Activated naive CD4-positive, alpha-beta T cell treated with anti-CD3 and anti-CD28 coated beads, Interleukin-2, amount 50 U/mL, for 24 hours (primary cell): ENCODE measurements around the gene DYNC1H1.

ENCODE experiments used
- H3K27ac Mint-ChIP-seq: one replicate; pipeline ENCODE4 v1.8.0; 2021; ENCODE audit warnings: mild to moderate bottlenecking, mixed read lengths
- H3K27me3 Mint-ChIP-seq: one replicate; pipeline ENCODE4 v1.8.0; 2021; ENCODE audit warnings: mixed read lengths
- H3K36me3 Mint-ChIP-seq: one replicate; pipeline ENCODE4 v1.8.0; 2021; ENCODE audit warnings: mixed read lengths
- H3K4me1 Mint-ChIP-seq: one replicate; pipeline ENCODE4 v1.8.0; 2021; ENCODE audit warnings: mixed read lengths
- H3K4me3 Mint-ChIP-seq: one replicate; pipeline ENCODE4 v1.8.0; 2021; ENCODE audit warnings: mild to moderate bottlenecking, mixed read lengths
- H3K9me3 Mint-ChIP-seq: one replicate; pipeline ENCODE4 v1.8.0; 2021; ENCODE audit warnings: mixed read lengths

DYNC1H1 gene

DNA sequence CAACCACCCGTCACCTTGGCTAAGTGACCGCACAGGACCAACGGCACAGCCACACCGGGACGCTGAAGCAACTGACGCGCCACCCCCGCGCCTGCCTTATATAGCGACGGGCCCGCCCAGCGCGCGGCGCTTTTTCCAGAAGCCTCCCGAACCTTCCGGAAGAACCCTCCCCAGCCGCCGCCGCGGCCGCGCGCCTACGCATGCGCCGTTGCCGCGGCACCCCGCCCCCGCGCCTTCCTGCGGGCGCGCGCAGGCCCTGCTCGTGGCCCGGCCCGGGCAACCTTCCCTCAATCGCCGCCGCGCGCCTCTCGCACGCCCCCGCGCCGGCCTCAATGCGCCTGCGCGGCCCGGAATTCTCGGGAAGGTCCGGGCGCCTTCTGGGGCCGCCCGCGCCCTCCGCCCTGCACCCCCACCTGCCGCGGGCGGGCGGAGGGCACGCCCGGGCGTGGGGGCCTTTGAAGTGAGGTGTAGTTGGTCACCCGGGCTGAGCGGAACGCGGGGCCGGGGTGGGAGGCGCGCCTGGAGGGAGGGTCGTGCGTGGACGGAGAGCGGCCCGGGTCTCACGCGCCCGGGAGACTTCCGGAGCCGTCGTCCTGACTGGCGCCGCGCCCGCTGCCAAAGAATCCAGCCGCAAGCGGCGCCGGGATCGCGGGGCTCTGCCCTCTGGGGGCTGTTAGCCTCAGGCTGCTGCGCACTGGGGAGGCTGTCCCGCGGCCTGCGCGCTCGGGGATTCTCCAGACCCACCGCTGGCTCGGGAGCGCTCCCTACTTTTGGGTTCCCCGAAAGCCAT is 122.8 kb downstream of the DYNC1H1 start, which contains the start of gene HSP90AA1:
Gene HSP90AA1 (minus strand): TSS at position 73 of the 790 bp plus-strand sequence. CDS start 666 bp downstream, outside the sequence.
- peaks cover 36% of the 10 kb centered on the region for H3K36me3 Mint-ChIP-seq

DNA sequence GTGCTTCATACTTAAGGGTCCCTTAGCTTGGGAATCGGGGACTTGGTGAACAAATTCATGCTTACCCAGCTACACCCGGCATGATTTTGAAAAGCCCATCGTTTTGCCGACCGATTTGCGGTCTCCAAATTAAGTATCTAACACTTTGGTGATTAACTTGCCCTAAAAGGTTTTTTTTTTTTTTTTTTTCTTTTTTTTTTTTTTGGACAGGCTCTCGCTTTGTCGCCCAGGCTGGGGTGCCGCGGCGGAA is 123.3 kb downstream of the DYNC1H1 start:
- Mint-ChIP-seq H3K9me3 (no peaks in the 10 kb centered on the region), H3K27ac (peak overlapping the region; percentile 98), H3K4me1 (peaks cover 42% of the 10 kb centered on the region), H3K27me3 (no peaks in the 10 kb centered on the region), H3K36me3 (peaks cover 33% of the 10 kb centered on the region), H3K4me3 (peak overlapping the region; percentile 97)

More for the DNA sequence above, 122.8 kb downstream of the DYNC1H1 start, which contains the start of gene HSP90AA1:
- H3K9me3 Mint-ChIP-seq, result no peaks in the 10 kb centered on the region
- H3K4me3 Mint-ChIP-seq, result peak within 1 kb of the TSS; percentile 98
- no peaks in the 10 kb centered on the region for H3K27me3 Mint-ChIP-seq
- H3K4me1 Mint-ChIP-seq, result peaks cover 48% of the 10 kb centered on the region
- peak within 1 kb of the TSS; percentile 98 for H3K27ac Mint-ChIP-seq

DNA sequence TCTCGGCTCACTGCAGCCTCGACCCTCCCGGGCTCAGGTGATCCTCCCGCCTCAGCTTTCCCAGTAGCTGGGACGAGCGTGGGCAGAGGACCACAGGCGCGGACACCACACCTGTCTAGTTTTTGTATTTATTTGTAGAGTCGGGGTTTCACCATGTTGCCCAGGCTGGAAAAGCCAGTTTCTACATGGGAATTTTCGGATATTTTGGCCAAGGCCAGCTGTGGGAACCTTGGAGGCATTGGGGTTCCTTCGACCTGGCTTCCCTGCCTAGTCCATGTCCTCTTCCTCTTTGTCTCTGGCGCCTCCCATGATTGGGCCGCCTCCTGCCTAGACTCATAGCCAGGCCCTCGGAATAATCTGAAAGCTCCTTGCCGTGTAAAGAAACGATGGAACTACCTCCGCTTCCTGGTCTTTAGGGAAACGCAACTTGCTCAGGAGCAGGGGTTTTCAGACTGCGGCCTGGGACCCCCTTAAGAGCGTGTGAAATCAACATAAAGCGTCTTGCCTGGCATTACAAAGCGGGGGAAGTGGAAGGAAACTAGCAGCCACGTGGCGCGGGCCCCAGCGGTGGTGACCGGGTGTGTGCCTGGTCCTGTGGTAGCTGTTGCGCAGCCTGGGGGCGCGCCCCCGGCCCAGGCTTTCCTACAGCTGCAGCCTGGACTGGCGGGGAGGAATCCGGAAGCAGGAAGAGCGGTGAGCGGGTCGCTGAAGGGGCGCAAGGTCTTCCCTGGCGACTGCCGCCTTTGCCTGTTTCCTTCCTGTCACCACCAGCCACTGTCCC is 123.8 kb downstream of the DYNC1H1 start:
- Mint-ChIP-seq H3K27me3 (no peaks in the 10 kb centered on the region), H3K36me3 (peaks cover 29% of the 10 kb centered on the region), H3K9me3 (no peaks in the 10 kb centered on the region), H3K27ac (peak overlapping the region; percentile 98), H3K4me3 (peak overlapping the region; percentile 97), H3K4me1 (peaks cover 37% of the 10 kb centered on the region)

DNA sequence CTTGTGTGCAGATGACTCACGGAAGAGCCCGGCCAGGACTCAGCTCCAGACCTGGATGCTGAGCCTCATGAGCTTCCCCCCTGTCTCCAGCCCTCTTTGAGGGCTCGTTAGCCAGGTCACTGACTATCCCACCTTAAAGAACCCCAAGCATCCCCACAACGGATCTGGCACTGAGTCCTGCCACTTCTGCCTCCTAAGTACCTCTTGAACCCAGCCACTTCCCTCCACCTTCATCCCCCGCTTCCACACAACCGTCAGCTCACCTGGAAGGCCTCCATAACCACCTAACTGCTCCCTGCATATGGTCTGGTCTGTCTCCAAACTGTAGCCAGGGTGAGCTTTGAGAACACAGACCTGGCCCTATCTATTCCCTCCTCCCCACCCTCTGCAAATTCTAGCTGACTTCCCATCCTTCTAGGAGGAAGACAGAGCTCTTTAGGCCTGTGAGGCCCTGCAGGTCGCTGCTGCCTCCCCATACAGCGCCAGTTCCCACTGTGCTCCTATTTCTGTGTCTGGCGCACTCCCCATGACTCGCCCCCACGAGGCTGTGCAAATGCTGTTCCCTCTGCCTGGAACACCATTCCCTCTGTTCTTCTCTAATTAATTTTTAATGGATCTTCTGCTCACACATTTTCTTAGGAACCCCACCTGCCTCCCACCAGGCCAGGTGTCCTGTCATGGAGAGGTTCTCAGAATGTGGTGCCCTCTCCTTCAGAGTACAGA is 125.4 kb downstream of the DYNC1H1 start:
- H3K9me3 Mint-ChIP-seq, result no peaks in the 10 kb centered on the region
- peak overlapping the region; percentile 97 for H3K4me3 Mint-ChIP-seq

DNA sequence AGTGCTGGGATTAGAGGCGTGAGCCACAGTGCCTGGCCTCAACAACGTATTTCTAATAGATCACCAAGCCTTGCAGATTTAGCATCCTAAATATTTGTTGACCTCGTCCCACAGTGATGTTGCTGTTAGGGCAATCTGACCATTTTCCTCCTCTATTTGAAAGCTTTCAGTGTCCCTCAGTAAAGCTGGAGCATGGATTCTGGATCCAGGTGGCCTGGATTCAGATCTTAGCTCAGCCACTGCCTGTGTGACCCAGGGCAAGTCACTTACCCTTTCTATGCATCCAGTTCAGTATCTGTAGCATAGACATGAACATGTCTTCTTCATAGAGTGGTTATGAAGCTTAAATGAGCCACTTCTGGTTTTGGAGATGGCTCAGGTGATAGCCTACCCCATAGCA is 126.3 kb downstream of the DYNC1H1 start:
- H3K4me1 Mint-ChIP-seq, result peaks cover 18% of the 10 kb centered on the region
- H3K27me3 Mint-ChIP-seq, result no peaks in the 10 kb centered on the region
- H3K27ac Mint-ChIP-seq, result peak overlapping the region; percentile 19
- H3K9me3 Mint-ChIP-seq, result no peaks in the 10 kb centered on the region
- no peak overlapping the region for H3K4me3 Mint-ChIP-seq
- peaks cover 6% of the 10 kb centered on the region for H3K36me3 Mint-ChIP-seq

More for the DNA sequence above, 125.4 kb downstream of the DYNC1H1 start:
- H3K4me1 Mint-ChIP-seq, result peaks cover 21% of the 10 kb centered on the region
- H3K36me3 Mint-ChIP-seq, result peaks cover 16% of the 10 kb centered on the region
- H3K27me3 Mint-ChIP-seq, result no peaks in the 10 kb centered on the region
- H3K27ac Mint-ChIP-seq, result peak overlapping the region; percentile 71

DNA sequence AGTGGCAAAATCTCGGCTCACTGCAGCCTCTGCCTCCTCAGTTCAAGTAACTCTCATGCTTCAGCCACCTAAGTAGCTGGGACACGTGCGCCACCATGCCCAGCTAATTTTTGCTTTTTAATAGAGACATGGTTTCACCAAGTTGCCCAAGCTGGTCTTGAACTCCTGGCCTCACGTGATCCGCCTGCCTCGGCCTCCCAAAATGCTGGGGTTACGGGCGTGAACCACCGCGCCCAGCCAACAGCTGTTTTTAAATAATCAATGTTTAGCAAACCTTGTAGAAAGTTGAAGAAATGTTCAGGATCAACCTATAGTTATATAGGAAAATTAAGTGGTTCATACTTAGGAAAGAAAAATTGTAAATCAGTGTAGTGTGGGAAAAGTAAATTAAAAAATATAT is 128.4 kb downstream of the DYNC1H1 start:
- no peaks in the 10 kb centered on the region for H3K36me3 Mint-ChIP-seq
- no peaks in the 10 kb centered on the region for H3K27me3 Mint-ChIP-seq
- H3K27ac Mint-ChIP-seq, result no peak overlapping the region
- H3K4me1 Mint-ChIP-seq, result peaks cover 24% of the 10 kb centered on the region
- H3K4me3 Mint-ChIP-seq, result no peak overlapping the region
- H3K9me3 Mint-ChIP-seq, result no peaks in the 10 kb centered on the region

DNA sequence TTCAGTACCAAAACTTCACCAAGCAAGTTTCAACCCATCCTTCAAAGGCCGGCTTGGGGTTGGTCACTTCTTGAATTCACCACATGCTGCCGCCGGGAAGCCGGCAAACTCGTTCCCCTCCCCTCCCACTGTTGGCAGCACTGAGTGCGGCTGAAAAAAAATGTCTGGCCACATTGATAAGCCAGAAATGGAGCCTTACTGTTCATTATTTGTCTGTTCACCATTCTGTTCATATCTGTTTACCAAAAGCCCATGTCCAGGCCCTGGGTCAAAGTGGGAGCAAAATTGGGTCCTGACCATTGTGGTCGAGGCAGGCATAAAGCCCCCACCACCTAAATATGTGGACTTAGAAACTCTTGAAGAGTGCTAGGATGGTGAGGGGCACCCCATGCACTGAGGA is 129.7 kb downstream of the DYNC1H1 start:
- H3K9me3 Mint-ChIP-seq, result no peaks in the 10 kb centered on the region
- H3K4me3 Mint-ChIP-seq, result no peak overlapping the region
- no peaks in the 10 kb centered on the region for H3K27me3 Mint-ChIP-seq
- no peaks in the 10 kb centered on the region for H3K36me3 Mint-ChIP-seq
- peaks cover 18% of the 10 kb centered on the region for H3K4me1 Mint-ChIP-seq
- H3K27ac Mint-ChIP-seq, result no peak overlapping the region

DNA sequence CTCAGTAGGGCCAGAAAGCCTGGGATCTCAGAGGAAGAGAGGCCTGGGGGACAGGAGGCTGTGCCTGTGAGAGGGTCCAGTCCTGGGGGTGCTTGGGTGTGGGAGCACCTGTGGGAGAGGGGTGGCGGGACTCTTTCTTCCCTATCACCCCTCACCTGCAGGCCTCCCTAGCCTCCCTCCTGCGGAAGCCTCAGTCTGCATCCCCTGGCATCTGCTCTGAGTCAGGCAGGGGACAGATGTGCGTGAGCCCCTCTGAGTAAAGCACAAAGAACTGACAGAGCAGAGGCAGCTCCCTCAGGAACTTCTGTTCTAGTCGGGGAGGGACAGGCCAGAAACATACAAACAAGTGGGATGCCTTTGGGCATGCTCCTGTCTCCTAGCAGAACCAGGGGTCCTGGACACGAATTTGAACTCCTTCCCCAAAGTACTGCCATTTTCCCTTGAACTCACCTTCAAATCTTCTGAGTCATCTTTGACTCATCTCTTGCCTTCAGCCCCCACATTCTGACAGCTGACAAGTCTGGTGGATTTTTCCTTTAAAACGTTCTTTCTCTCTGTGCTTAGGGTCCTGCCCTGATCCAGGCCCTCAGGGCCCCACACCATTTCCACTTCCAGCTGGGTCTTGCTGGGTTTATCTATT is 131.0 kb downstream of the DYNC1H1 start:
- Mint-ChIP-seq H3K4me3 (no peak overlapping the region), H3K27ac (no peak overlapping the region), H3K36me3 (no peaks in the 10 kb centered on the region), H3K4me1 (peaks cover 6% of the 10 kb centered on the region), H3K9me3 (no peaks in the 10 kb centered on the region), H3K27me3 (no peaks in the 10 kb centered on the region)

DNA sequence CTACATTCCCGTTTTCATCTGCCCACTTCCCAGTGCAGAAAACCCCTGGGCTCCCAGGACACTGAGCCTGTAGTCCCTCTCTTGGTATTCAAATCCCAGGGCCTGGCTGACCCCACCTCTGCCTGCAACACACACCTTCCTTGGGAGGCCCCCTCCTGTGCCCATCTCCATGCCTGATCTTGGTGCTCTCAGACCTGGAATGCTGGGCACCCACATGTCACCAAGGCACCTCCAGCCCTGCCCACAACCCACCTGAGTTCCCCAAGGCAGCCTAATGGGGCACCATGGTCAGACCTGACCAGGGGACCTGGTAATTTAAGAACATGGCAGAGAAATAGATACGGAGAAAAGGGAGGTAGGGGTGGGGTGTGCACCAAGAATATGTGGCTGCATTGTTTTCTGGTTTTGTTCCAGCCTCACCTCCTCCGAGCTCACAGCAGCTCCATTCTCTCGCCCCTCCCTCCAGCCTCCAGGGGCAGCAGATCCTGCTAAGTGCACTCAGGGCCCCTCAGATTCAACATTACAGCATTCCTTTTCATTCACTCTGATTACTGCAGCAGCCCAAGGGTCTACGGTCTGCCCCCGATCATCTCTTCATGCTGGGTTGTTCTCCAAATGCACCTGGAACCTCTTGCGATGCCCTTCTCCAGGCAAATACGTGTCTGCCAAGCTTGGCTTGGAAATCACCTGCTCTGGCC is 131.6 kb downstream of the DYNC1H1 start:
- Mint-ChIP-seq H3K27me3 (no peaks in the 10 kb centered on the region), H3K36me3 (no peaks in the 10 kb centered on the region), H3K4me3 (no peak overlapping the region), H3K9me3 (no peaks in the 10 kb centered on the region), H3K4me1 (peaks cover 6% of the 10 kb centered on the region), H3K27ac (no peak overlapping the region)

DNA sequence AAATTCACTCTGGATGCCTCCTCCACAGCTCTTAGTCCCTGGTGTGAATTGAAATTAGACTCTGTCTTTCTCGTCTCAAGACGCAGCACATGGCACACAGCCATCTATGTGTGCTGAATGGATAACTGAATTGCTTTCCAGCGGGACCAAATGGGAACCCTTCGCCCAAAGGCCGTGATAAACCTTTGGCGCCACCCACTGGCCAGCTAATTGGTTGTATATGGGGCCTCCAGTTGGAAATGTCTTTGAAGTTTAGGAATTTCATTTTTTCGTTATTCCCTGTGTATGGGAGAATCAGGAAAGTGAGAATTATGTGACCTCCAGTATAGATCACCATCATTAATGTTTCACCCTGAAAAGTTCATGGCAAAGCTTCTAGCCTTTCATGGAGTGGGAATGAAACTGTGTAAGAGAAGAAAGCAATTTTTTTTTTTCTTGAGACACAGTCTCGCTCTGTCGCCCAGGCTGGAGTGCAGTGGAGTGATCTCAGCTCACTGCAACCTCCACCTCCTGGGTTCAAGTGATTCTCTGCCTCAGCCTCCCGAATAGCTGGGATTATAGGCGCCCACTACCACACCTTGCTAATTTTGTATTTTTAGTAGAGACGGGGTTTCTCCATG is 132.3 kb downstream of the DYNC1H1 start:
- Mint-ChIP-seq H3K27me3 (no peaks in the 10 kb centered on the region), H3K9me3 (no peaks in the 10 kb centered on the region), H3K27ac (peak overlapping the region; percentile 85), H3K4me1 (peaks cover 6% of the 10 kb centered on the region), H3K36me3 (no peaks in the 10 kb centered on the region), H3K4me3 (no peak overlapping the region)

DNA sequence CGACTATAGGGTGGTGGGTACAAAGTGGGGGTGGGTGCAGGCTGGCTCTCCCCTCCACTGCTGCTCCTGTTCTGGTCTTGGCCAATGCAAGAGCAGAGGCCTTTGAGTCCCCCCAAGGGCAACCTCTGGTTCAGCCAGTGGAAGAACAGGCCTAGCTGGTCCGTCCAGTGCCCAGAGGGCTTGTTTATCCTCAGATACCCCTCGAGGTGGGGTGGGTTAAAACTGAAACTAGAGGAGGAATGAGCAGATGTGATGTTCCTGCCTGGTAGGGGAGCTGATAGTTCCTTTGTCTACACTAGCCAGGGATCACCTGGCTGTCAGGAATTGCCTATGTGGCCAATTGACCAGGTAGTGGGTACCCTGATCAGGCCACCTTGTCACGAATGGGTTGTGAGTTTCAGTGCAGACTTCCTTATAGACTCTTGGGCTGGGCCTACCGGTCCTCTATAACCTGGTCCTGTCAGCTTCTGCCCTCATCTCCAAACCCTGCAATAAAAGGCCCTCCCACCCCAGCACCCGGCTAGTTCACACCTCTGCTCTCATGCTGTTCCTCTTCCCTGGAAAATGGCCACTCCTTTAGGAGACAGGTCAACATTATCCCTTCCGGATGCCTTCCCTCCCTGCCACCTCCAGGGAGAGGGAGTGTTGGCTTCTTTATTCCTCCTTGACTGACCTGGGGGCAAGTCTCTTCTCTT is 133.2 kb downstream of the DYNC1H1 start:
- Mint-ChIP-seq H3K4me3 (no peak overlapping the region), H3K27me3 (no peaks in the 10 kb centered on the region), H3K27ac (no peak overlapping the region), H3K36me3 (no peaks in the 10 kb centered on the region), H3K4me1 (peaks cover 6% of the 10 kb centered on the region), H3K9me3 (no peaks in the 10 kb centered on the region)

DNA sequence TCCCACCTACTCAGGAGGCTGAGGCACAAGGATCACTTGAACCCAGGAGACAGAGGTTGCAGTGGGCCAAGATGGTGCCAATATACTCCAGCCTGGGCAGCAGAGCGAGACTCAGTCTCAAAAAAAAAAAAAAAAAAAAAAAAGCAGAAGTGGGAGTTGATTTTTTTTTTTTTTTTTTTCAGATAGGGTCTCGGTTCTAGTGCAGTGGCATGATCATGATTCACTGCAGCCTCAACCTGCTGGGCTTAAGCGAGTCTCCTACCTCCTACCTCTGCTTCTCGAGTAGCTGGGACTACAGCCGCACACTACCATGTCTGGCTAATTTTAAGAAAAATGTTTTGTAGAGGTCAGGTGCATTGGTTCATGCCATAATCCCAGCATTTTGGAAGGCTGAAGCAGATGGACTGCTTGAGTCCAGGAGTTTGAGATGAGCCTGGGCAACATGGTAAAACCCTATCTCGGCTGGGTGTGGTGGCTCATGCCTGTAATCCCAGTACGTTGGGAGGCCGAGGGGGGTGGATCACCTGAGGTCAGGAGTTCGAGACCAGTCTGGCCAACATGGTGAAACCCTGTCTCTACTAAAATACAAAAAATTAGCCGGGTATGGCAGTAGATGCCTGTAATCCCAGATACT is 138.8 kb downstream of the DYNC1H1 start:
- Mint-ChIP-seq H3K4me1 (no peaks in the 10 kb centered on the region), H3K27me3 (no peaks in the 10 kb centered on the region), H3K36me3 (no peaks in the 10 kb centered on the region), H3K4me3 (no peak overlapping the region), H3K9me3 (no peaks in the 10 kb centered on the region), H3K27ac (no peak overlapping the region)

DNA sequence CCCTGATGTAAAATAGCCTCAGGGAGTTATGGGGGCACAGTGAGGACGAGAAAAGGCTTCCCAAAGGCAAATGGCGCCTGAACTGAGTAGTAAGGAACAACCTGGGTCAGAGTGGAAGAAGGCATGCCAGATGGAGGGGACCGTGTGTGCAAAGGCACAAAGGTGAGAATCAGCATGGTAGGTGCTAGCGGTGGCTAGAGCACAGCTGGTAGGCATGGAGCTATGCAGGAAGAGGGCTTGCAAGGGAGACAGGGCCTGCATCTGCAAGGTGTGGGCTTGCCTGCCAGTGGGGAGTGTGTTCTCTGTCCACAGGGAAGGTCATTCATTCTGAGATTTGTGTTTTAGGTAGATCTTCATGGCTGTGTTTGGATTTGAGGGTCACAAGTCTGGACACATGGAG is 141.0 kb downstream of the DYNC1H1 start:
- H3K36me3 Mint-ChIP-seq, result peaks cover 1% of the 10 kb centered on the region
- no peak overlapping the region for H3K27ac Mint-ChIP-seq
- no peaks in the 10 kb centered on the region for H3K27me3 Mint-ChIP-seq
- H3K4me3 Mint-ChIP-seq, result no peak overlapping the region
- no peaks in the 10 kb centered on the region for H3K9me3 Mint-ChIP-seq
- no peaks in the 10 kb centered on the region for H3K4me1 Mint-ChIP-seq
